ENCODE measurements around the gene ARPC5.

Gene ARPC5

GRCh38 chr1:183578856-183579255 is 56.7 kb downstream of the ARPC5 start:
- Mint-ChIP-seq H3K27me3 (ENCODE audit: low read depth) (no peaks in the 10 kb centered on the region), H3K36me3 (ENCODE audit: low read depth) (peaks cover 10% of the 10 kb centered on the region), H3K4me1 (ENCODE audit: low read depth) (peaks cover 16% of the 10 kb centered on the region), H3K9me3 (no peaks in the 10 kb centered on the region), H3K27ac (no peak overlapping the region), H3K4me3 (no peak overlapping the region)
- DNase-seq (ENCODE audit: low spot score) = no peak

GRCh38 chr1:183577897-183578465 is 57.6 kb downstream of the ARPC5 start:
- H3K4me3 Mint-ChIP-seq = no peak overlapping the region
- no peak for DNase-seq (ENCODE audit: low spot score)
- H3K9me3 Mint-ChIP-seq = no peaks in the 10 kb centered on the region
- H3K36me3 Mint-ChIP-seq (ENCODE audit: low read depth) = peaks cover 12% of the 10 kb centered on the region
- no peaks in the 10 kb centered on the region for H3K27me3 Mint-ChIP-seq (ENCODE audit: low read depth)
- H3K4me1 Mint-ChIP-seq (ENCODE audit: low read depth) = peaks cover 16% of the 10 kb centered on the region
- H3K27ac Mint-ChIP-seq = no peak overlapping the region

- DNase-seq (ENCODE audit: low spot score) = no peak
- Mint-ChIP-seq H3K27ac (no peak overlapping the region), H3K9me3 (no peaks in the 10 kb centered on the region), H3K36me3 (ENCODE audit: low read depth) (peaks cover 8% of the 10 kb centered on the region), H3K4me3 (no peak overlapping the region), H3K27me3 (ENCODE audit: low read depth) (no peaks in the 10 kb centered on the region), H3K4me1 (ENCODE audit: low read depth) (peaks cover 16% of the 10 kb centered on the region)
Measured at GRCh38 chr1:183576537-183576936, 59.0 kb downstream of the ARPC5 start.

GRCh38 chr1:183575606-183576005 is 60.0 kb downstream of the ARPC5 start:
- H3K27me3 Mint-ChIP-seq (ENCODE audit: low read depth) = no peaks in the 10 kb centered on the region
- DNase-seq (ENCODE audit: low spot score) = no peak
- H3K36me3 Mint-ChIP-seq (ENCODE audit: low read depth) = peaks cover 8% of the 10 kb centered on the region
- no peak overlapping the region for H3K4me3 Mint-ChIP-seq
- peaks cover 14% of the 10 kb centered on the region for H3K4me1 Mint-ChIP-seq (ENCODE audit: low read depth)
- no peak overlapping the region for H3K27ac Mint-ChIP-seq
- no peaks in the 10 kb centered on the region for H3K9me3 Mint-ChIP-seq

GRCh38 chr1:183572721-183573120 is 62.9 kb downstream of the ARPC5 start:
- Mint-ChIP-seq H3K9me3 (no peaks in the 10 kb centered on the region), H3K4me3 (no peak overlapping the region), H3K4me1 (ENCODE audit: low read depth) (no peaks in the 10 kb centered on the region), H3K36me3 (ENCODE audit: low read depth) (peaks cover 8% of the 10 kb centered on the region), H3K27ac (no peak overlapping the region), H3K27me3 (ENCODE audit: low read depth) (no peaks in the 10 kb centered on the region)
- DNase-seq (ENCODE audit: low spot score) = no peak

GRCh38 chr1:183571678-183572268 is 63.8 kb downstream of the ARPC5 start:
- DNase-seq (ENCODE audit: low spot score) = no peak
- Mint-ChIP-seq H3K27ac (no peak overlapping the region), H3K4me1 (ENCODE audit: low read depth) (peaks cover 5% of the 10 kb centered on the region), H3K9me3 (no peaks in the 10 kb centered on the region), H3K36me3 (ENCODE audit: low read depth) (peaks cover 8% of the 10 kb centered on the region), H3K27me3 (ENCODE audit: low read depth) (no peaks in the 10 kb centered on the region), H3K4me3 (no peak overlapping the region)

All from T-helper 2 cell treated with Interferon-gamma antibody and Interleukin-4, amounts not matched to agents 5 μg/mL and 100 μg/mL, for 36 hours (primary cell).